IMR-90 (cell line): Measurements from ENCODE around the gene OAS3. TPM values are rescaled to one million over a fixed set of nuclear protein-coding genes. Genes with fewer than 3 reads are reported as not detected.

Experiments
- ATAC-seq: fragments of 200-7000 bp; cut with Tn5 transposase; 2 replicates; pipeline ENCODE4 v1.9.1; 2020; ENCODE audit warnings: low read depth, mild to moderate bottlenecking, moderate library complexity
- BruUV-seq: library from RNA; stranded (reverse); fragments of 400-500 nt; replicated peaks from 2 replicates; lab custom pipeline; 2021; lab: Mats Ljungman, UMichigan
- CTCF ChIA-PET: fragments of 300-600 bp; formaldehyde crosslinking; extraction: SDS; loops from one replicate; lab custom pipeline; 2021; ENCODE audit warnings: antibody characterized with exemption; lab: Yijun Ruan, JAX
- POLR2A ChIA-PET: fragments of 300-600 bp; sonication (Branson Sonifier 250); formaldehyde crosslinking; loops from one replicate; lab custom pipeline; 2022; ENCODE audit warnings: antibody characterized with exemption; ENCODE audit not compliant: unreplicated experiment; lab: Charles Lee
- DNase-seq: peaks from one replicate; pipeline ENCODE4 v3.0.0; 2013
- H2AFZ ChIP-seq: replicated peaks from 2 replicates; pipeline ENCODE3; 2013; ENCODE audit warnings: low read length, mild to moderate bottlenecking; ENCODE audit not compliant: poor library complexity
- H2AK5ac ChIP-seq: 2 replicates; pipeline ENCODE4 v1.6.1; 2013; ENCODE audit warnings: low read depth, low read length, inconsistent platforms
- H2AK9ac ChIP-seq: replicated peaks from 2 replicates; pipeline ENCODE3; 2013; ENCODE audit warnings: mild to moderate bottlenecking, low read depth, low read length, moderate library complexity; ENCODE audit not compliant: poor library complexity
- H2BK120ac ChIP-seq: 2 replicates; pipeline ENCODE4 v1.6.1; 2013; ENCODE audit warnings: low read depth, low read length, inconsistent platforms
- H2BK15ac ChIP-seq: 3 replicates; pipeline ENCODE4 v1.6.1; 2013; ENCODE audit warnings: low read depth, low read length, inconsistent platforms
- H2BK20ac ChIP-seq: 2 replicates; pipeline ENCODE4 v1.6.1; 2013; ENCODE audit warnings: low read depth, mild to moderate bottlenecking, inconsistent platforms, low read length, moderate library complexity
- H2BK5ac ChIP-seq: 2 replicates; pipeline ENCODE4 v1.6.1; 2013; ENCODE audit warnings: mild to moderate bottlenecking, low read depth, low read length, inconsistent platforms; ENCODE audit not compliant: poor library complexity, severe bottlenecking
- H3K14ac ChIP-seq: replicated peaks from 2 replicates; pipeline ENCODE4 v1.6.1; 2013; ENCODE audit warnings: low read depth, low read length, inconsistent platforms
- H3K18ac ChIP-seq: 2 replicates; pipeline ENCODE4 v1.6.1; 2013; ENCODE audit warnings: low read depth, low read length, control low read depth
- H3K23ac ChIP-seq: 2 replicates; pipeline ENCODE4 v1.6.1; 2013; ENCODE audit warnings: low read depth, low read length, inconsistent platforms
- H3K27ac ChIP-seq: 2 replicates; pipeline ENCODE4 v1.5.1; 2013; ENCODE audit warnings: mild to moderate bottlenecking, control low read depth, low read length; ENCODE audit not compliant: insufficient read depth
- H3K27me3 ChIP-seq: 2 replicates; pipeline ENCODE4 v1.6.1; 2013; ENCODE audit warnings: low read length; ENCODE audit not compliant: control insufficient read depth, insufficient read depth
- H3K36me3 ChIP-seq: 2 replicates; pipeline ENCODE4 v1.6.1; 2013; ENCODE audit warnings: low read length, mixed read lengths; ENCODE audit not compliant: control insufficient read depth, insufficient read depth
- H3K4ac ChIP-seq: 2 replicates; pipeline ENCODE4 v1.6.1; 2013; ENCODE audit warnings: low read depth, low read length, inconsistent platforms
- H3K4me1 ChIP-seq: 2 replicates; pipeline ENCODE4 v1.6.1; 2013; ENCODE audit warnings: low read length, mixed read lengths; ENCODE audit not compliant: control insufficient read depth, insufficient read depth
- H3K4me2 ChIP-seq: 2 replicates; pipeline ENCODE4 v1.6.1; 2013; ENCODE audit warnings: low read depth, mild to moderate bottlenecking, control low read depth, low read length, moderate library complexity
- H3K4me3 ChIP-seq: 2 replicates; pipeline ENCODE4 v1.5.1; 2013; ENCODE audit warnings: low read depth, mild to moderate bottlenecking, control low read depth, low read length, moderate library complexity; ENCODE audit not compliant: insufficient read depth
- H3K56ac ChIP-seq: 2 replicates; pipeline ENCODE4 v1.6.1; 2013; ENCODE audit warnings: low read length, inconsistent platforms; ENCODE audit not compliant: insufficient read depth; ENCODE audit errors: extremely low read depth
- H3K79me1 ChIP-seq, 2 experiments: 2 replicates each; pipeline ENCODE4 v1.6.1; 2013; ENCODE audit warnings: low read length in 2 of 2, inconsistent platforms in 1 of 2, low read depth in 1 of 2
- H3K9ac ChIP-seq: 2 replicates; pipeline ENCODE4 v1.6.1; 2013; ENCODE audit warnings: low read depth, low read length, control low read depth
- H3K9me1 ChIP-seq: 2 replicates; pipeline ENCODE4 v1.6.1; 2013; ENCODE audit warnings: low read length, inconsistent platforms; ENCODE audit not compliant: insufficient read depth
- H3K9me3 ChIP-seq: 2 replicates; pipeline ENCODE4 v1.6.1; 2013; ENCODE audit warnings: low read length; ENCODE audit not compliant: control insufficient read depth, insufficient read depth
- H4K20me1 ChIP-seq: 2 replicates; pipeline ENCODE4 v1.6.1; 2013; ENCODE audit warnings: low read length, inconsistent platforms; ENCODE audit not compliant: insufficient read depth
- H4K5ac ChIP-seq: 2 replicates; pipeline ENCODE4 v1.6.1; 2013; ENCODE audit warnings: mild to moderate bottlenecking, low read depth, low read length, control low read depth
- H4K8ac ChIP-seq, 2 experiments: 2 replicates each; pipeline ENCODE4 v1.6.1; 2013; ENCODE audit warnings: low read depth in 2 of 2, low read length in 2 of 2, control low read depth in 1 of 2, inconsistent platforms in 1 of 2
- H4K91ac ChIP-seq: 2 replicates; pipeline ENCODE4 v1.6.1; 2013; ENCODE audit warnings: low read depth, low read length, inconsistent platforms; ENCODE audit not compliant: insufficient read depth
- FOS ChIP-seq: fragments of 150-350 bp; IDR thresholded peaks from 2 replicates; pipeline ENCODE4 v1.6.1; 2016; ENCODE audit warnings: low read depth, low read length
- POLR2A ChIP-seq: IDR thresholded peaks from 2 replicates; pipeline ENCODE4 v1.6.1; 2012; ENCODE audit warnings: mild to moderate bottlenecking, low read depth, low read length
- RAD21 ChIP-seq: IDR thresholded peaks from 2 replicates; pipeline ENCODE4 v1.6.1; 2012; ENCODE audit warnings: low read length, improper control_type of control experiment
- RCOR1 ChIP-seq: IDR thresholded peaks from 2 replicates; pipeline ENCODE4 v1.6.1; 2012; ENCODE audit warnings: mild to moderate bottlenecking, low read length, improper control_type of control experiment; ENCODE audit not compliant: insufficient replicate concordance
- WGBS, 2 experiments: methylation state at CpG; one replicate each; pipeline versions ENCODE4 v1.1.5 to v1.1.7; 2013; ENCODE audit warnings: missing lambda C conversion rate in 2 of 2; ENCODE audit not compliant: insufficient read length in 1 of 2; ENCODE audit errors: extremely low coverage in 2 of 2; 5-methylcytosine and 5-hydroxymethylcytosine counted together
- dilution Hi-C: fragments of 300-500 bp; cut with HindIII; formaldehyde crosslinking; loops from one replicate; pipeline ENCODE4 v1.14.3; 2018; ENCODE audit warnings: low sequenced_read_pairs; ENCODE audit not compliant: unreplicated experiment
- in situ Hi-C: fragments of 300-500 bp; cut with MboI; formaldehyde crosslinking; loops from 3 replicates; pipeline ENCODE4 v1.14.3; 2019; ENCODE audit warnings: low sequenced_read_pairs, inconsistent platforms, mixed read lengths
- intact Hi-C: fragments of 100-400 bp; cut with micrococcal nuclease; formaldehyde crosslinking; loops from 2 replicates; pipeline ENCODE4 v1.10.0; 2022
- polyA plus RNA-seq, 3 experiments: library from polyadenylated mRNA; depleted of rRNA; stranded (reverse); fragments of >200 nt; gene quantifications; 2 replicates each; pipeline ENCODE4 v1.2.3, GENCODE V29; 2012; ENCODE audit warnings: low replicate concordance in 1 of 3
- total RNA-seq: library from RNA; depleted of rRNA; stranded (reverse); fragments of >200 nt; gene quantifications from 2 replicates; pipeline ENCODE4 v1.2.3, GENCODE V29; 2012
- TF ChIP-seq, protein P1 (sequence below): conservative IDR thresholded peaks from 2 replicates; pipeline ENCODE4 v1.5.1; 2012; ENCODE audit warnings: mild to moderate bottlenecking, low read depth, low read length, improper control_type of control experiment
- TF ChIP-seq, protein P2 (sequence below): fragments of 150-350 bp; IDR thresholded peaks from 2 replicates; pipeline ENCODE4 v1.6.1; 2017; ENCODE audit warnings: mild to moderate bottlenecking, antibody characterized with exemption, low read length, low read depth
- TF ChIP-seq, protein P3 (sequence below): fragments of 150-350 bp; IDR thresholded peaks from 2 replicates; pipeline ENCODE4 v1.6.1; 2016; ENCODE audit warnings: low read depth, mild to moderate bottlenecking, low read length, moderate library complexity, borderline replicate concordance

OAS3 gene
- total and polyA plus RNA-seq, 2 of the 4 experiments (the other 2 are of a cell fraction) = 4.1 to 7.8 TPM

DNA sequence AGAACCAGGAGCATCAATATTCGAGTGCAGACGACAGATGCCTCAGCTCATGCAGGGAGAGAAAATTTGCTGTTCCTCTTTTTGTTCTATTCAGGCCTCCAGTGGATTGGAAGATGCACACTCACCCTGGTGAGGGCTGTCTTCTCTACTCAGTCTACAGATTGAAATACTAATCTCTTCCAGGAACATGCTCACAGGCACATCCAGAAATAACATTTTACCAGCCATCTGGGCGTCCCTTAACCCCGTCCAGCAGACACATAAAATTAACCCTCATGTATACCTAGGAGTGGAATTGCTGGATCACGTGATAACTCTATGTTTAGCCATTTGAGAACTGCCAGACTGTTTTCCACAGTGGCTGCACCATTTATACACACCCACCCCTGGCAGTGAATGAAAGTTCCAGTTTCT, 35.6 kb downstream of the OAS3 start:
- H3K56ac ChIP-seq = no peak overlapping the region
- no peak overlapping the region for H3K9ac ChIP-seq
- H3K36me3 ChIP-seq = no peaks in the 10 kb centered on the region; the same call in 1 of the 2 replicates
- intact Hi-C loops = no loop called here
- no peak overlapping the region for H2BK5ac ChIP-seq
- no peaks in the 10 kb centered on the region; the same call in 1 of the 2 replicates for H3K4me1 ChIP-seq
- ATAC-seq = no peak
- H2BK20ac ChIP-seq = no peak overlapping the region
- H3K79me1 ChIP-seq = no peaks in the 10 kb centered on the region
- no peak overlapping the region for H3K4ac ChIP-seq
- H3K27me3 ChIP-seq = no peaks in the 10 kb centered on the region
- H3K9me3 ChIP-seq = no peaks in the 10 kb centered on the region
- ChIA-PET POLR2A (no interaction called here), CTCF (no interaction called here)
- no peak overlapping the region for H4K91ac ChIP-seq
- no peak overlapping the region for H3K18ac ChIP-seq
- DNase-seq = no peak
- no peak overlapping the region for H2AK9ac ChIP-seq
- no peak overlapping the region for H2BK120ac ChIP-seq
- no peak overlapping the region for H3K23ac ChIP-seq
- H2AFZ ChIP-seq = no peak overlapping the region
- 40% methylated on average over 1 of the region's 5 CpGs; no CpG with 5 or more reads in 1 of the 2 experiments for WGBS, 2 experiments
- H3K27ac ChIP-seq = no peak overlapping the region
- no peak overlapping the region for H4K8ac ChIP-seq
- H4K5ac ChIP-seq = no peak overlapping the region
- BruUV-seq = no TSS peak
- H3K9me1 ChIP-seq = no peaks in the 10 kb centered on the region; the same call in 1 of the 2 replicates
- H4K20me1 ChIP-seq = no peaks in the 10 kb centered on the region
- H3K4me3 ChIP-seq = no peak overlapping the region
- H3K14ac ChIP-seq = no peak overlapping the region
- TF ChIP-seq FOS (no peak), POLR2A (no peak), RCOR1 (no peak), RAD21 (no peak)
- TF ChIP-seq, protein P1, sequence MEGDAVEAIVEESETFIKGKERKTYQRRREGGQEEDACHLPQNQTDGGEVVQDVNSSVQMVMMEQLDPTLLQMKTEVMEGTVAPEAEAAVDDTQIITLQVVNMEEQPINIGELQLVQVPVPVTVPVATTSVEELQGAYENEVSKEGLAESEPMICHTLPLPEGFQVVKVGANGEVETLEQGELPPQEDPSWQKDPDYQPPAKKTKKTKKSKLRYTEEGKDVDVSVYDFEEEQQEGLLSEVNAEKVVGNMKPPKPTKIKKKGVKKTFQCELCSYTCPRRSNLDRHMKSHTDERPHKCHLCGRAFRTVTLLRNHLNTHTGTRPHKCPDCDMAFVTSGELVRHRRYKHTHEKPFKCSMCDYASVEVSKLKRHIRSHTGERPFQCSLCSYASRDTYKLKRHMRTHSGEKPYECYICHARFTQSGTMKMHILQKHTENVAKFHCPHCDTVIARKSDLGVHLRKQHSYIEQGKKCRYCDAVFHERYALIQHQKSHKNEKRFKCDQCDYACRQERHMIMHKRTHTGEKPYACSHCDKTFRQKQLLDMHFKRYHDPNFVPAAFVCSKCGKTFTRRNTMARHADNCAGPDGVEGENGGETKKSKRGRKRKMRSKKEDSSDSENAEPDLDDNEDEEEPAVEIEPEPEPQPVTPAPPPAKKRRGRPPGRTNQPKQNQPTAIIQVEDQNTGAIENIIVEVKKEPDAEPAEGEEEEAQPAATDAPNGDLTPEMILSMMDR = no peak
- TF ChIP-seq, protein P2, sequence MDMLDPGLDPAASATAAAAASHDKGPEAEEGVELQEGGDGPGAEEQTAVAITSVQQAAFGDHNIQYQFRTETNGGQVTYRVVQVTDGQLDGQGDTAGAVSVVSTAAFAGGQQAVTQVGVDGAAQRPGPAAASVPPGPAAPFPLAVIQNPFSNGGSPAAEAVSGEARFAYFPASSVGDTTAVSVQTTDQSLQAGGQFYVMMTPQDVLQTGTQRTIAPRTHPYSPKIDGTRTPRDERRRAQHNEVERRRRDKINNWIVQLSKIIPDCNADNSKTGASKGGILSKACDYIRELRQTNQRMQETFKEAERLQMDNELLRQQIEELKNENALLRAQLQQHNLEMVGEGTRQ = no peak
- TF ChIP-seq, protein P3, sequence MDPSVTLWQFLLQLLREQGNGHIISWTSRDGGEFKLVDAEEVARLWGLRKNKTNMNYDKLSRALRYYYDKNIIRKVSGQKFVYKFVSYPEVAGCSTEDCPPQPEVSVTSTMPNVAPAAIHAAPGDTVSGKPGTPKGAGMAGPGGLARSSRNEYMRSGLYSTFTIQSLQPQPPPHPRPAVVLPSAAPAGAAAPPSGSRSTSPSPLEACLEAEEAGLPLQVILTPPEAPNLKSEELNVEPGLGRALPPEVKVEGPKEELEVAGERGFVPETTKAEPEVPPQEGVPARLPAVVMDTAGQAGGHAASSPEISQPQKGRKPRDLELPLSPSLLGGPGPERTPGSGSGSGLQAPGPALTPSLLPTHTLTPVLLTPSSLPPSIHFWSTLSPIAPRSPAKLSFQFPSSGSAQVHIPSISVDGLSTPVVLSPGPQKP = no peak
- no peak overlapping the region for H3K4me2 ChIP-seq
- no peak overlapping the region for H2AK5ac ChIP-seq
- in situ Hi-C loops = no loop called here
- dilution Hi-C loops = no loop called here
- H2BK15ac ChIP-seq = no peak overlapping the region
